ENCODE data around the gene ARL6IP5. TPM values are rescaled to one million over a fixed set of nuclear protein-coding genes. Genes with fewer than 3 reads are reported as not detected.
A peak's percentile ranks its signal among the peaks of the same experiment; 100 is the strongest.

Gene ARL6IP5
- total and polyA plus RNA-seq, 9 of the 15 experiments (the other 6 are each of a cell fraction or from before 2014, with no cell fraction given) = 10.3 to 54.0 (median 12.7) TPM

- no peaks in the 10 kb centered on the region for H3K36me3 ChIP-seq (ENCODE audit: control insufficient read depth, insufficient read depth, low read length)
- no peaks in the 10 kb centered on the region for H3K9me1 ChIP-seq (ENCODE audit: control insufficient read depth, insufficient read depth, low read length)
- no peak for ATAC-seq
- no peak overlapping the region for H3K27ac ChIP-seq (ENCODE audit: extremely low read depth, low read depth, low read length)
- DNase-seq (ENCODE audit: extremely low read depth in 1 of 4, low spot score in 3 of 4) = no peak
- no peak overlapping the region for H2AFZ ChIP-seq (ENCODE audit: low read depth, low read length)
- 21% methylated on average over 3 of the region's 3 CpGs for WGBS (ENCODE audit: insufficient coverage, low coverage, missing lambda C conversion rate)
- H3K4me3 ChIP-seq = no peak overlapping the region
- no peaks in the 10 kb centered on the region for H3K4me1 ChIP-seq (replicated peaks in 1 of 2; ENCODE audit: control insufficient read depth in 2 of 2, insufficient read depth in 2 of 2, low read length in 2 of 2)
- BruUV-seq (replicated peaks) = no TSS peak
- H3K9ac ChIP-seq (ENCODE audit: insufficient read depth in 1 of 2, low read depth in 2 of 2, low read length in 2 of 2) = no peak overlapping the region
- no peaks in the 10 kb centered on the region; a peak in 1 of 5 replicates for H3K27me3 ChIP-seq (ENCODE audit: control insufficient read depth in 2 of 2, insufficient read depth in 2 of 2, low read length in 2 of 2)
- TF ChIP-seq JUND (IDR thresholded peaks at IDR 0.05; ENCODE audit: borderline replicate concordance, low read depth, low read length) = no peak
- TF ChIP-seq JUND (tag; IDR thresholded peaks at IDR 0.05; ENCODE audit: borderline replicate concordance, low read depth, low read length) = no peak
- TF ChIP-seq BCL6 (CRISPR knock-in tag; IDR thresholded peaks at IDR 0.05) = no peak
- TF ChIP-seq PHTF2 (CRISPR knock-in tag; IDR thresholded peaks at IDR 0.05) = no peak
- no peak for TF ChIP-seq HNRNPL (IDR thresholded peaks at IDR 0.05; ENCODE audit: low read depth, low read length)
- no peak for TF ChIP-seq RBM25 (IDR thresholded peaks at IDR 0.05; ENCODE audit: low read depth, low read length, severe bottlenecking)
- H3K4me2 ChIP-seq (ENCODE audit: insufficient read depth, low read length) = no peak overlapping the region
- H3K79me2 ChIP-seq (ENCODE audit: control insufficient read depth, insufficient read depth, low read length) = no peaks in the 10 kb centered on the region
- H3K9me3 ChIP-seq (replicated peaks; ENCODE audit: control insufficient read depth, insufficient read depth, low read depth, low read length) = no peaks in the 10 kb centered on the region
- intact Hi-C loops (cut with micrococcal nuclease) = no loop called here
- ChIA-PET POLR2A (interaction anchor here (0.5 kb wide), 1 partner anchor 544 kb away, joined by 4 read pairs; no protein-coding TSS in a partner anchor), CTCF (ENCODE audit: low intra/inter-chr PET ratio) (no interaction called here)
- in situ Hi-C loops (cut with MboI) = no loop called here
- H4K20me1 ChIP-seq (replicated peaks; ENCODE audit: control insufficient read depth, insufficient read depth, low read length) = no peaks in the 10 kb centered on the region
- no peak for FAIRE-seq
Observed at GRCh38 chr3:69126216-69126615, 41.5 kb downstream of the ARL6IP5 start.

- no TSS peak for BruUV-seq (replicated peaks)
- WGBS (ENCODE audit: insufficient coverage, low coverage, missing lambda C conversion rate) = 12% methylated on average over 2 of the region's 2 CpGs
- Histone ChIP-seq H2AFZ (ENCODE audit: low read depth, low read length) (no peak overlapping the region), H3K4me1 (replicated peaks in 1 of 2; ENCODE audit: control insufficient read depth in 2 of 2, insufficient read depth in 2 of 2, low read length in 2 of 2) (no peaks in the 10 kb centered on the region), H3K36me3 (ENCODE audit: control insufficient read depth, insufficient read depth, low read length) (no peaks in the 10 kb centered on the region), H3K9me1 (ENCODE audit: control insufficient read depth, insufficient read depth, low read length) (no peaks in the 10 kb centered on the region), H3K27ac (ENCODE audit: extremely low read depth, low read depth, low read length) (no peak overlapping the region), H3K9me3 (replicated peaks; ENCODE audit: control insufficient read depth, insufficient read depth, low read depth, low read length) (no peaks in the 10 kb centered on the region), H4K20me1 (replicated peaks; ENCODE audit: control insufficient read depth, insufficient read depth, low read length) (no peaks in the 10 kb centered on the region), H3K27me3 (ENCODE audit: control insufficient read depth in 2 of 2, insufficient read depth in 2 of 2, low read length in 2 of 2) (no peaks in the 10 kb centered on the region; a peak in 1 of 5 replicates), H3K79me2 (ENCODE audit: control insufficient read depth, insufficient read depth, low read length) (no peaks in the 10 kb centered on the region), H3K9ac (ENCODE audit: insufficient read depth in 1 of 2, low read depth in 2 of 2, low read length in 2 of 2) (no peak overlapping the region), H3K4me3 (no peak overlapping the region), H3K4me2 (ENCODE audit: insufficient read depth, low read length) (no peak overlapping the region)
- ChIA-PET POLR2A (no interaction called here), CTCF (ENCODE audit: low intra/inter-chr PET ratio) (no interaction called here)
- FAIRE-seq (no peak), ATAC-seq (no peak), DNase-seq (ENCODE audit: extremely low read depth in 1 of 4, low spot score in 3 of 4) (no peak)
- in situ Hi-C loops (cut with MboI) = no loop called here
- intact Hi-C loops (cut with micrococcal nuclease) = no loop called here
- TF ChIP-seq CEBPG (CRISPR knock-in tag; IDR thresholded peaks at IDR 0.05) (no peak), CEBPG (tag; conservative IDR thresholded peaks at IDR 0.05 in 1 of 2, IDR thresholded peaks at IDR 0.05 in 1 of 2) (peak; percentile 46 to 55; a peak in 3 of 4 replicates), NR2C1 (IDR thresholded peaks at IDR 0.05) (no peak), NR2C1 (tag; IDR thresholded peaks at IDR 0.05) (peak; percentile 11; the same call in 1 of the 2 replicates), CEBPB (tag; IDR thresholded peaks at IDR 0.05) (peak; percentile 58; the same call in 1 of the 2 replicates), CXXC5 (CRISPR knock-in tag; IDR thresholded peaks at IDR 0.05) (no peak), MECOM (CRISPR knock-in tag; IDR thresholded peaks at IDR 0.05) (peak; percentile 77), ESRRB (CRISPR knock-in tag; IDR thresholded peaks at IDR 0.05; ENCODE audit: borderline replicate concordance) (no peak)
Observed at GRCh38 chr3:69126999-69127398, 42.3 kb downstream of the ARL6IP5 start.

Measured in K562 (cell line).